ENCODE results near the gene ARHGAP27.
A peak's percentile ranks its signal among the peaks of the same experiment; 100 is the strongest.

ARHGAP27 gene

DNA sequence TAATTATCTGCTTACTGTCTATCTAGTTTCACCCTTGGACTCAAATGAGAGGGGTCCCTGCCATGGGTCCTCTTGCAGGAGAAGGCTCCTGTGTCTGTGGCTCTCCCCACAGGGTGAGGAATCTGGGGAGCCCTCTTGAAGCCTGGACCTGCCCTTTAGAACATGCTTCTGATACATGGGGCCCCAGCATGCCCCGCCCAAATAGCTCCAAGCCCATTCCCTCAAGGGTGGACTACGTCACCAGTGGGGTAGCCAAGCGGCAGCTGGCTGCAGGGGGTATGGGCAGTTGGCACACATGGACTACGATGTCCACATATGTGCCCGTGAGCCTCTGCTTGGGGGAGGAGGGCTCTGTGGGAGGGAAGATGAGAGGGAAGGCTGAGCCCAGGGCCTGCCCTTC lies 39.3 kb downstream of the ARHGAP27 start:
- no peak for DNase-seq (ENCODE audit: low read depth, low spot score)
- H3K4me3 ChIP-seq (ENCODE audit: low read length): no peak overlapping the region

DNA sequence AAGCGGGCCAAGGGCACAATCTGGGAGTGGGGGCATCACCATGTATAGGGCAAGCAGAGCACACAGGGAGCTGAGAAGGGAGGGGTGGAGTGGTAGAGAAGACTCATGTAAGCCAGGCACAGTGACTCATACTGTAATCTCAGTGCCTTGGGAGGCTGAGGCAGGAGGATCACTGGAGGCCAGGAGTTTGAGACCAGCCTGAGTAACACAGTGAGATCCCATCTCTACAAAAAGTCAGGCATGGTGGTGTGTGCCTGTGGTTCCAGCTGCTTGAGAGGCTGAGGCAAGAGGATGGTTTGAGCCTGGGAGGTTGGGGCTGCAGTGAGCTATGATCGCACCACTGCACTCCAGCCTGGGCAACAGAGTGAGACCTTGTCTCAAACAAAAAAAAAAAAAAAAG lies 40.8 kb downstream of the ARHGAP27 start:
- H3K4me3 ChIP-seq (ENCODE audit: low read length): no peak overlapping the region
- DNase-seq (ENCODE audit: low read depth, low spot score): no peak

GRCh38 chr17:45391291-45391690 lies 41.4 kb downstream of the ARHGAP27 start:
- no peak for DNase-seq (ENCODE audit: low read depth, low spot score)
- no peak overlapping the region for H3K4me3 ChIP-seq (ENCODE audit: low read length)

GRCh38 chr17:45389354-45389753 lies 43.3 kb downstream of the ARHGAP27 start:
- no peak overlapping the region for H3K4me3 ChIP-seq (ENCODE audit: low read length)
- DNase-seq (ENCODE audit: low read depth, low spot score): no peak

DNA sequence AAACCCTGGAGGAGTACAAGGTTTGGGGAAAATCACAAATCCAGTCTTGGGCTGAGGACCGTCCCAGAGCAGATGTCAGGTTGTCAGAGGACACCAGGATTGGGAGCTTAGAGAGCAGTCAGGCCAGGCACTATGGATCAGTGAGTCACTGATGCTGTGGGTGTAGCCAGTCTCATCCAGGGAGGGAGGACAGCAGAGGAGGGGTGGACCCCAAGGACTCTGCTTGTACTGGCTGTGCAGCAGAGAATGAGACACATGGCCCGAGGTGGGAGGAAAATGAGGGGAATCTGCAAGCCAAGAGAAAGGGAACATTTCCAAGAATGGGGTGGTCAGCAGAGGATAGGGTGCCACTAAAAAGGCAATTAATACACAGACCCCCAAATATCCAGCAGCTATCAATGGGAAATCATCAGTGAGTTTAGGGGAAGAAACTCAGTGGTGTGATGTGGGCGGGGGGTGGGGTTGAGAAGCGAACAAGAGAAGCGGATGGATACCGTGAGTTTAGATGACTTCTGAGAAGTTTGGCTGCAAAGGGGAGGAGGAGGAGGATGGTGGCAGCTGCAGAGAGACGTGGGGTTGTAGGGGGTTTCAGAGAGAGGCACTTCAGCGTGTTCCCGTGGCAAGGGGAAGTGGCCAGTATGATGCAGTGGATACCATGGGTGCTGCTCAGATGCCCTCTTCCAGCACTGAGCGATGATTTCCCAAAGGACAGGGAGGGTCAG lies 43.9 kb downstream of the ARHGAP27 start:
- H3K4me3 ChIP-seq (ENCODE audit: low read length): no peak overlapping the region
- no peak for DNase-seq (ENCODE audit: low read depth, low spot score)

- no peak overlapping the region for H3K4me3 ChIP-seq (ENCODE audit: low read length)
- DNase-seq (ENCODE audit: low read depth, low spot score): no peak
Observed at GRCh38 chr17:45387739-45388138, 44.9 kb downstream of the ARHGAP27 start.

GRCh38 chr17:45386178-45386577 lies 46.5 kb downstream of the ARHGAP27 start:
- DNase-seq (ENCODE audit: low read depth, low spot score): no peak
- H3K4me3 ChIP-seq (ENCODE audit: low read length): no peak overlapping the region

DNA sequence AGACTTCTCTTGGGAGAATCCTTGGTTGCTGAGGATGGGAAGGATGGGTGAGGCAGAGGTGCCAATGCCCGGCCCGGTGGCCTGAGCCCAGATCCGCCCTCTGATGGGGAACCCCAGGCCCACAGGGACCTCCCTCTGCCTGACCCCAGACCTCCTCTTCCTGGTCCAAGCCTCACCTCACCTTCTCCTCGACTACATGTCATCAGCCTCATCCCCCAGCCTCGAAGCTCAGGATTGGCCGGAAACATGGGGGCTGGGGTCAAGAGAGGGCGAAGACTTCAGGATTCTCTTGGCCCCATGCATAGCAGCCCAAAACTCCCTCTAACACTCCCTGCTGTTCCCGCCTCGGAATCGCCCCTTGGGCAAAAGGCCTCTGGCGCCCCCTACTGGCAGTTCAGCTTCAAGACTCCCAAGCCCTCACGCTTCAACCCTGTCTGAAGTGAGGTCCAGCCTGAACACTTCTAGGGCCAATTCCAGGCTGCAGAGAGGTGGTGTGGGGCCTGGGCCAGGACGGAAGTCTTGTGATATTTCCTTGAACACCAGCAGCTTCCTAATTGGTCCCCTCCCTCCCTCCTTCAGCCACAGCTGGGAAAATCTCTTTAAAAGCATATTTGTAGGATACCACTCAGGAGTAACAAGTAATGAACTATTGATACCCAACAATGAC lies 47.2 kb downstream of the ARHGAP27 start:
- DNase-seq (ENCODE audit: low read depth, low spot score): peak; percentile 67
- H3K4me3 ChIP-seq (ENCODE audit: low read length): no peak overlapping the region

- H3K4me3 ChIP-seq (ENCODE audit: low read length): no peak overlapping the region
- DNase-seq (ENCODE audit: low read depth, low spot score): no peak
Observed at GRCh38 chr17:45384789-45385262, 47.8 kb downstream of the ARHGAP27 start.

DNA sequence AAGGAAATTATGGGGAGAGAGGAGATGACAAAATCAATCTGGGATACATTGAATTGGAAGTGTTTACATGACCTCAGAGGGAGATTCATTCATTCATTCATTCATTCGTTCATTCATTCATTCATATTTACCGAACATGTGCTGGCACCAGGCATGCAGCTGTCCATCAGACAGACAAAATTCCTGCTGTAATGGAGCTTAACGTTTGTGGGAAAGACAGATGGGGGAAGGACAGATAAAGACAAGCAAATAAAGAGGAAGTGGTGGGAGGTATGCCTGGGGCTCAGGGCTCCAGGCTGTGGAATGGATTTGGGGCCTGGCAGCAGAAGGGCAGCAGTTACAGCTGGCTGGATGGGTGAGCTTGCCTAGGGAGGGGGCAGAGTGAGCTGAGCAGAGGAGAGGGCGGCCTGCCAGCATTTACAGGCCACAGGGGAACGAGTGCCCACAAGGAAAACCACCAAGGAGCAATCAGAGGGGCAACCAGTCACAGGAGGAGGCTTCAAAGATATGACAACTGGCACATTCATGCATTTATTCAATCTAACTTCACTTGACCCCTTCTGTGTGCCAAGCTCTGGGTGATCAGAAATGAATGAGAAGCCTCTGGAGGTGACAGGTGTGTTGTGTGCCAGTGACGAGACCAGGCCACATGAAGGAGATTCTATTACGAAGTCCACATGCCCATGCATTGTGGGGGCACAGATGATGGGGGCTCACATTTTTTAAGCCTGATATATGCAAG lies 48.5 kb downstream of the ARHGAP27 start:
- DNase-seq (ENCODE audit: low read depth, low spot score): no peak
- no peak overlapping the region for H3K4me3 ChIP-seq (ENCODE audit: low read length)

DNA sequence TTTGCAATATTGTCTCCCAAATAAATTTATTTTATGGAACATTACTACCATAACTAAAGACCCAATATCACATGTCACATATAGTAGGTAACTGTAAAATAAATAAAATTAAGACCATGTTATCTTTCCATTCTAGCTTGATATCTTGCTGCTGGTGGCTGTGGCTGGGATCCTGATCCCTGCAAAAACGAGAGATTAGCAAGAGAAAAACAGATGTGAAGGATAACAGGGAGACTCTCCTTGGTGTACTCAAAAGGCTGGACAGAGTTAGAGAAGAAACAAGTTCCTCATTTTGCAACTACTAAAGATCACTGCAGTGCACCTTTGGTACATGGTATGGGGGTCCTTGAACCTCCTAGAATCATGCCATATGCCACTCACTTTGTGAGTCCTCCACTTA lies 49.7 kb downstream of the ARHGAP27 start:
- no peak overlapping the region for H3K4me3 ChIP-seq (ENCODE audit: low read length)
- DNase-seq (ENCODE audit: low read depth, low spot score): no peak

GRCh38 chr17:45382226-45382625 lies 50.4 kb downstream of the ARHGAP27 start:
- no peak for DNase-seq (ENCODE audit: low read depth, low spot score)
- H3K4me3 ChIP-seq (ENCODE audit: low read length): no peak overlapping the region

DNA sequence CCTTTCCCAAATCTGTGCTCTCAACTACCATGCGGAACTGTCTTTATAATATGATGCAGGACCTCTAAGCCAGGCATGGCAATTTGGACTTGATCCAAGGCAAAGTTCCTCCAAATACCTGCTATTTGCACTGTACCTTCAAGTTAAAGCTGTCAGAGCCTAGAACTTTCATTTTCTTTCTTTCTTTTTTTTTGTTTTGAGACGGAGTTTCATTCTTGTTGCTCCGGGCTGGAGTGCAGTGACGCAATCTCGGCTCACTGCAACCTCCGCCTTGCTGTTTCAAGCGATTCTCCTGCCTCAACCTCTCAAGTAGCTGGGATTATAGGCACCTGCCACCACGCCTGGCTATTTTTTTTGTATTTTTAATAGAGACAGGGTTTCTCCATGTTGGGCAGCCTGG lies 51.7 kb downstream of the ARHGAP27 start:
- no peak for DNase-seq (ENCODE audit: low read depth, low spot score)
- no peak overlapping the region for H3K4me3 ChIP-seq (ENCODE audit: low read length)

- no peak for DNase-seq (ENCODE audit: low read depth, low spot score)
- H3K4me3 ChIP-seq (ENCODE audit: low read length): no peak overlapping the region
Observed at GRCh38 chr17:45380046-45380765, 52.5 kb downstream of the ARHGAP27 start.

DNA sequence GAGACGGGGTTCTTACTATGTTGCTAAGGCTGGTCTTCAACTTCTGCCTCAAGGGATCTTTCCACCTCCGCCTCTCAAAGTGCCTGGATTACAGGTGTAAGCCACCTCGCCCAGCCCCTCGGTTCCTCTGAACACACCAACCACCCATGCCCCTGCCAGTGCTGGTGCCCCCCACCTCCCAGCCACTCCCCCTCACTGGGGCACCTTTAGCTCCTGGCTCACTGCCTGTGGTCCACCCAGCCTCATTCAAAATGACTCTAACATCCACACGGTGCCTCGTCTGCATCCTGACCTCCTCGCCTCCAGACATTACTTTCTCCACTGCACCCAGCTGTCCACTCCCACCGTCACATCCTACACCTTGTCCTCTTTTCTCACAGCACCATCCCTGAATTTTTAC lies 55.3 kb downstream of the ARHGAP27 start:
- no peak overlapping the region for H3K4me3 ChIP-seq (ENCODE audit: low read length)
- DNase-seq (ENCODE audit: low read depth, low spot score): no peak

- peak; percentile 41 for DNase-seq (ENCODE audit: low read depth, low spot score)
Observed at GRCh38 chr17:45376171-45377005, 56.3 kb downstream of the ARHGAP27 start.

DNA sequence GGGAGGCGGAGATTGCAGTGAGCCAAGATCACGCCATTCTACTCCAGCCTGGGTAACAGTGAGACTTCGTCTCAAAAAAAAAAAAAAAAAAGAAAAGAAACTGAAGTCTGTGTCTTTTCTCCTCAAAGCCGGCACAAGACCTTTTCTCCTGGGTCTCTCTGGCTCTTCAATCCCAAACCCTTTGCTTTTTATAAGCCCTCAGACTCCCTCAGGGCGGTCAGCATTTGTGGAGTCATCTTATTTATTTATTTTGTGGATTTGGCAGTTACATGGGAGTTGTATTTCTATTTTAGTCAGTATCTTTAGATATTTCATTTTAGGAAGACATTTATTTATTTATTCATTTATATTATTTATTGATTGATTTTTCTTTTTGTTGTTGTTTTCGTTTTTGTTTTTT lies 58.2 kb downstream of the ARHGAP27 start:
- H3K4me3 ChIP-seq (ENCODE audit: low read length): no peak overlapping the region
- DNase-seq (ENCODE audit: low read depth, low spot score): no peak

More at GRCh38 chr17:45376171-45377005, 56.3 kb downstream of the ARHGAP27 start:
- H3K4me3 ChIP-seq (ENCODE audit: low read length): no peak overlapping the region

GRCh38 chr17:45372325-45372869 lies 60.3 kb downstream of the ARHGAP27 start:
- DNase-seq (ENCODE audit: low read depth, low spot score): no peak
- H3K4me3 ChIP-seq (ENCODE audit: low read length): no peak overlapping the region
